NCI-H1105 (cell line): ENCODE results near the gene ATG13.
"Not testable (repeated sequence)": the region's sequence is repeated elsewhere in the genome, so short reads cannot be mapped to it uniquely, and the experiment has no call there.

Source experiments
- DNase-seq: peaks from one replicate; lab custom pipeline; 2025; lab: John Stamatoyannopoulos, UW

ATG13 gene

DNA sequence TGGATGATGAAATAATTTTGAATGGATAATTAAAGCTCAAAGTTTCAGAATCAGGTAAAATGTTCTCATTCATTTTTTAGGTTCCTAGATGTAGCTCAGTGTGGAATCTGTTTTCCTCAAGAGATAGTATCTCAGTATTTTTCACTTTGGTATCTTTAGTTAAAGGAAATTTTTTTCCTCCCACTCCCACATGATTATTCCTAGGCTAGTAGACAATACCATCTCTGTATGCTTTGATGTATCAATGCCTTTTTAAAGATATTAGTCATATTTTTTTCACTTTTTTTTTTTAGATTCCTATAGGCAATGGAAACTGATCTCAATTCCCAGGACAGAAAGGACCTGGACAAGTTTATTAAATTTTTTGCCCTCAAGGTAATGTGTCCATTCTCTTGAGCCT, 26.6 kb downstream of the ATG13 start:
- no peak for DNase-seq

DNA sequence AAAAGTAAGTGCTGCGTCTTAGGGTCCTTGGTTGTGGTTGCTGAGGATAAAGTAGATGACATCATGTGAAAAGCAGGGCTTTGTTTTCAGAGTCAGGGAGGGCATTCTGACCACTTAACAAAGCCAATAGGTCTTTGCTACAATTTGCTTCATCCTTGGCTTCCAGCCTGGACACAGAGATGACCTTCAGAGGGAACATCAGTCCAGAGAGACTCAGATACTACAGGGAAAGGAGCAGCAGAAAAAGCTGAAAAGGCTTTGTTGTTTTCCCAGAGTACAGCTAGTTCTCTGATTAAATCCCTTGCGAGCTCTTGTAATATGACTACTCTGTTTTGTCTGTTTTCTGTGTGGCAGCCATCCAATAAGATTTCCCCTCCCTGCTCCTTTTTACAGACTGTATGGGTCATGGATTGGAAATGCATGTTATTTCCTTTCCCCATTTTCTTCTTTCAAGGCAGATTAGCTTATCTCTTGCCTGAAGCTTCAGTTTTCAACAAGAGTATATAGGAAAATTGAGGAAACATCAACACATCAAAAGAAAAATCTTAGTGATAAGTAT, 31.9 kb downstream of the ATG13 start:
- no peak for DNase-seq

DNA sequence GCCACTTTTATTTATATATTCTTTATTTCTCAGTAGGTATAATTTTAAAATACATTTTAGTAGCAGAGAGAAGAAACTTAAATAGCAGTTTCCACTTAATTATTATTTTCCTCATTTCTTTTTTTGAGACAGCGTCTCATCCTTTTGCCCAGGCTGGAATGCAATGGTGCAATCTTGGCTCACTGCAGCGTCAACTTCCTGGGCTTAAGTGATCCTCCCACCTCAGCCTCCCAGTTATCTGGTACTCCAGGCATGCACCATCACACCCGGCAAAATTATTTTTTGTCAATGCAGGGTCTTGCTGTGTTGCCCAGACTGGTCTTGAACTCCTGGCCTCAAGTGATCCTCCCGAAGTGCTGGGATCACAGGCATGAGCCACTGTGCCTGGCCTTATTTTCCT, 38.3 kb downstream of the ATG13 start:
- no peak for DNase-seq

DNA sequence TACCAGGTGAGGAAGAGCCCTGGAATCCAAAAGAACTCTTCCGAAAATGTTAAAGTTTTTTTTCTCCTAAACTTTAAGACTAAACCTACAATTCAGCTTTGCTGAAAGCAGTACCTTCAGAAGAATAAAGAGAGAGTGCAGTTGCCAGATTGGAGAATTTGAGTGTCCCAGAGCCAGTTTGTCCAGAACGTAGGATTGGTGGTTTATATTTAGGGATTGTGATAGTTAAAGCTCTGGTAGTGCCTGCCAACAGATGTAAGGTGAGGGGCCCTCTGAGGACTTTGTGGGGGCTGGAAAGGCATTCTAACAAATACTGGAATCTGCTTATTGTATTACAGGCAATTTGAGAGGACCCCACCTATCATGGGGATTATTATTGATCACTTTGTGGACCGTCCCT, 39.8 kb downstream of the ATG13 start:
- DNase-seq = no peak

DNA sequence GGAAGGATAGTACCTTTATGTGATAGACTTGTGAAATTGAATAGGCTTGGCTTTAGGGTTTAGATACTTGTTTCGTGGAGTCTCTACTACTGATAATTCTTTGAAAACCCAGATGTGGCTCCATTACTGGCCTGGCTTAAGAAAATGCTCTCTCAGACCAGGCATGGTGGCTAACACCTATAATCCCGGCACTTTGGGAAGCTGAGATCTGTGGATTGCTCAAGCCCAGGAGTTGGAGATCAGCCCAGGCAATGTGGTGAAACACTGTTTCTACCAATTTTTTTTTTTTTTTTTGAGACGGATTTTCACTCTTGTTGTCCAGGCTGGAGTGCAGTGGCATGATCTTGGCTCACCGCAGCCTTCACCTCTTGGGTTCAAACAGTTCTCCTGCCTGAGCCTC, 40.9 kb downstream of the ATG13 start:
- no peak for DNase-seq

DNA sequence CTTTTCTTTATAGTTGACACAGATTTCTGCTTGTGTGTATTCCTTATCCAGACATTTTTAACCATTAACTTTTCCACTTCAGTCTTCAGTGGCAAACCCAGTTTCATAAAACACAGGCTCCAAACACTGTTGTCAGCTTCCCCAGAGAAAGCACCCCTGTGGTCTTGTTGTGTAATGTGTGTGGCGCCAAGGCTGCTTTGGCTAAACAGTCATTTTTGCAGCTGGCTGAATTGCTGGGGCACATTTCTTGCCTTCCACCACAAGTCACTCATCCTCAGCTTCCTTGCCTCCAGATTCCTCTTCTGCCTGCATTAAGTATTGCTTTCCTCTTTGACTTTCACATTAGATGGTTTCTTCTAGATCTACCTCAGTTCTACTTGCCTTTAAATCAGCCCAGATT, 42.6 kb downstream of the ATG13 start:
- DNase-seq = no peak

DNA sequence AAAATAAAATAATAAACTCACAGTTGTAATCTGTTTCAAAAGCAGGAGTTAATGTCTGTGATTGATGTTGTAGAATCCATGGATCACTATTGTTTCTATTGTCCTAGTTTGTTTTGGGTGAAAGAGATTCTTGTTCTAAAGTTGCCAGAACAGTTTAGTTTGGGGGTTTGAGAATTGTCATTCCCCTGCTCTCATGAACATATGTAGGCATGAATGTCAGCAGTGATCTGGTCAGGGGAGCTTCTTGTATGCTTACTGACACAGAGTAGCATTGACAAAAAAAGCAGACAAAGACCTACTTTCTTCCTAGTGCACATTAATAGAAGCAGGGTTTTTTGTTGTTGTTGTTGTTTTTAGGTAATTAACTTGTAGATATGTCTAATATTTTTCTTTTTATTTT, 44.5 kb downstream of the ATG13 start:
- no peak for DNase-seq

DNA sequence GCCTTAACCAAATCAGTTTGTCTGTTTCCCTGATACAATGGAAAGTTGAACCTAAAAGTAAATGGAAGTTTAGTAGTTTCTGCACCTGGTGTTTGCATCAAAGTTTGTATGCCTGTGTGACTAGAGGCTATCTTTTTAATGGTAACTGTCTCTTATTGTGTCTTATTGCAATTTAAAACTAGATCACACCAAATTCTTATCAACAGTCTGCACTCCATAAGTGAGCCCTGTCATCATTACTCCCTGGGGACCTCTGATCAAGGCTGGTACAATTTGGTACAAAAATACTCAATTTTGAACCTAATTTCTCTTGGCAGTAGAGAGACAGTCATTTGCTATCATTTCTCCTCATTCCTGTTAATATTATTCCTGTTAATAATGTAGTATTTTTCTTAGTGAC, 45.0 kb downstream of the ATG13 start:
- no peak for DNase-seq

DNA sequence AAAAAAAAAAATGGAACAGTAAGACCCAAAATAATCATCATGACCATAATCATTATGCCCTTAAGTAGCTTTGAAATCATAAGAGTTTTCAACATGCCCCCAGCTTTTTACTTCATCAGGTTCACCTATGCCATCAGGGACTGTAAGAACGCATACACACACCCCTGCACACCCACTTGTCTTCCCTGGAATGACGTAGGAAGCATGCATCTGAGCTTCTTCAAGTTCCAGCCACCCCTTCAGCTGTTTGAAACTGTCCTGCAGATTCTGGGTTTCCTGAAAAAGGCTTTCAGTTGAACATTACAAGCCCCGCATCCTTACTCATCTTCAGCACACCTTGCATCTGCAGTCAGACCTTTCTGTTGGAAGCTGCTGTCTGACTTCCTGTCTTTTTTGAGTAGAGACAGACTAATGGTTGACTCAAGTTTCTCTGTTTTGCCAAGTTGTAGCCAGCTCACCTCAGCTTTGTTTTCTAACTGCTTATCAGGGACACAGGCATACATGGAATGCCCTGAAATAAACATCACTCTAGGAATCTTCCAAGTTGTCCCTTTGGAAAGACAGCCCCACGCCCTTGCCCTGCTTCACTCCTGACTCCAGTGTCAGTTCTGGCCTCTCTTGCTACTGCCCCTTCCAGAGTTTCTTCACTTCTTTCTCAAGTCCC, 46.1 kb downstream of the ATG13 start:
- no peak for DNase-seq

DNA sequence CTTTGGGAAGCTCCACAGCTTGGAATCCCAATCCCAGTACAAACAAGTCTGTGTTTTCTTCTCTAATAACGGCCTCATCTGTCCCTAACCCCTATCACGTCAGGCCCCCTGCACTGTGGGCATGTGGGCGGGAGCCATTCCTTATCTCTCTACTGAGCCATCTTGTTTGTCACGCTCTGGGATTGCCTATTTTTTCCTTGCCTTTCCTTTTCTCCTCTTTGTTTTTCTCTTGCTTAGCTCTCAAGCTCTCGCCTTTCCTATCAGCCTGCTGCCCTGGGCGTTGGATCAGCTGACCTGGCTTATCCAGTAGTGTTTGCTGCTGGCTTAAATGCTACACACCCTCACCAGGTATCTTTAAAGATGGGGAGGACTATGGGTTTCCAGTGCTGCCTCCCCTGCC, 47.3 kb downstream of the ATG13 start:
- DNase-seq = no peak

DNA sequence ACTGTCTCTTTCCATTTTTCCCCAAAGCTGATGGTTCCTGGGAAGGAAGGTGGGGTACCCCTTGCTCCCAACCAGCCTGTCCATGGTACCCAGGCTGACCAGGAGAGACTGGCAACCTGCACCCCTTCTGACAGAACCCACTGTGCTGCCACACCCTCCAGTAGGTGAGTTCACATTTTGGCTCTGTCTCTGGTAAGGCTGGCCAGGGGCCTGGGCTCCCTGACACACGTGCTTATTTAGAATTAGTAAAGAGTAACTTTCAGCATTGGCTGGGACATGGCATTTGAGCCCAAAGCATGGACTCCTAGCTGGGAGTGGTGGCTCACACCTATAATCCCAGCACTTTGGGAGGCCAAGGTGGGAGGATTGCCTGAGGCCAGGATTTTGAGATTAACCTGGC, 48.0 kb downstream of the ATG13 start:
- DNase-seq = no peak

DNA sequence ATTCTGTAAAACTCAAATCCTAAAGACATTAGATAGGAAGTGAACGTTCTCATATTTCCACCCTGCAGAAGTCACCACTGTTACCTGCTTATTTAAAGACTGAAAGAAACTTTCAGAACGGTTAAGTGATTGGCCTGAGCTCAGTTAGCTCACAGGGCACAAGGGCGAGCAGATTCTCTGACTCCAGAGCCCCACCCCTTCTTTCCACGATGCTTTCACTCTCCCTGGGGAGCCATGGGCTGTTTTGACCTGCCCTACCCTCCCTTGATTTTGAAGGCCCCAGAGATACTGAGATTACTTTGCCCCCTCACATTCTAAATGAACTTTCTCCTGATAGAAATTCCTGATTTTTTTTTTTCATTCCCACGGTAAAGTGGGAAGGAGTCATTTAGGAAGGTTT, 49.2 kb downstream of the ATG13 start:
- no peak for DNase-seq

DNA sequence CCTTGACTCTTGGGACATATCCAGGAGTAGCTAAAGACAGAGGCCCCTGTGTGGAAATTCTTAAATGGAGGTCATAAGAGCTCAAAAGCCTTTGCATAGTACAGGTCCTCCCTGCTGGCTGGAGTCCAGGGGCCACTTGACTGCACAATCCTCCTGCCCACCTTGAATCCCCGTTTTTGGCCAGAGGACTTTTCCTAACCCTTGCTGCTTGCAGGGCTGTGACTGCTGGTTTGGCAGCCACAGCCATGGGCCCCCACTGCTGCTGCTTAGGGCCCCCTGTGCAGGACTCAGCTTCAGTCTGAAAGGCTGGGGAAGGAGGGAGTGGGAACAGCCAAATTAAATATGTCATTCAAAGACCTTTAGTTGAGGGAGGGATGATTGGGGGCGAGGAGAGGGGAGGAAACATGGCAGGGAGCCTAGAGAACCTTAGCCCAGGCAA, 49.7 kb downstream of the ATG13 start:
- DNase-seq = no peak

DNA sequence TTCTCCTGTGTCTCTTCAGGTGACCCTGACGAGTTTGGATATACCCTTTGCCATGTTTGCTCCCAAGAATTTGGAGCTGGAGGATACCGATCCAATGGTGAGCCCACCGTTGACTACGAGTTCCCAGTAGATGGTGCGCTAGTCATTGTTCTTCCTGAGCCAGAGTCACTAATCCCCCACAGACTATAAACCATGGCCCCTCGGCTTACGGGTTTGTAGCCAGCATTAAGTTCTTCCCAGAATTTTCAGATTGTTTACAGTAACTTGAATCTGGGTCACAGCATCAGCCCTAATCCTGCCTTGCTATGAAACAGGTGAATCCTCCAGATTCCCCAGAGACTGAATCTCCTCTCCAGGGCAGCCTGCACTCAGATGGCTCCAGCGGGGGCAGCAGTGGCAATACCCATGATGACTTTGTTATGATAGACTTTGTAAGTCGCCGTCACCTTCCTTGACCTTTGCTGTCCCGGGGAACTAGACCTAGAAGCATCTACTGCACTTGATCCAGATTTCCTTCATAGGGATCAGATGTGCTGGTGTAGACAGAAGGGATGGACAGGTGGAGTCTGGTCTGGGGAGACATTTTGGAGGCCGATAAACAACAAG, 51.2 kb downstream of the ATG13 start:
- no peak for DNase-seq

DNA sequence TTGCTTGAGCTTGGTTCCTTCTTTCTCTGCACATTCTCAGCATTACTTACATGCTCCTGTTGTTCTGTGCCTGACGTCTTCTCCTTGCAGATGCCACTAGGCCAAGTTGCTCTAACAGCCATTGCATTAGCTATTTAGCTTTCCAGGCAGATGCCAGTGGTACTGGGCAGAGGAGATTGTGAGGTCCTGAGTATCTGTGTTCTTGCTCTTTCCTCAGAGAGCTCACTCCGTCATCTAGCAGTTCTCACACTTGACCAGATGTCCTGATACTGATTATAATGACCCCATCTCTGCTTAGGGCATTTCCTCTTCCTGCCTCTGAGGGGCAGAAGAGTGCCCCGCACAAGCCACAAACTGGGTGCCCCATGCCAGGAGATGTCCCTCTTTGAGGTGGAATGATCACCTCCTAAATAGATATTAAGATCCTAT, 52.4 kb downstream of the ATG13 start:
- DNase-seq = no peak

DNA sequence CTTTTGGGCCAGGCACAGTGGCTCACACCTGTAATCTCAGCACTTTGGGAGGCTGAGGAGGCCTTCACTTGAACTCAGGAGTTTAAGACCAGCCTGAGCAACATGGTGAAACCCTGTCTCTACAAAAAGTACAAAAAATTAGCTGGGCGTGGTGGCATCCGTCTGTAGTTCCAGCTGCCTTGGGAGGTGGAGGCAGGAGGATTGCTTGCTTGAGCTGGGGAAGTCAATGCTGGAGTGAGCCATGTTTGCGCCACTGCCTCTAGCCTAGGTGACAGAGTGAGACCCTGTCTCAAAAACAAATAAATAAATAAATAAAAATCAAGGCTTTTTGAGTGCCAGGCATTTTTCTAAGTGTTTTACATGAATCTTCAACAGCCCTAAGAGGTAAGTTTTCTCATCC, 53.2 kb downstream of the ATG13 start:
- DNase-seq = not testable (repeated sequence)

DNA sequence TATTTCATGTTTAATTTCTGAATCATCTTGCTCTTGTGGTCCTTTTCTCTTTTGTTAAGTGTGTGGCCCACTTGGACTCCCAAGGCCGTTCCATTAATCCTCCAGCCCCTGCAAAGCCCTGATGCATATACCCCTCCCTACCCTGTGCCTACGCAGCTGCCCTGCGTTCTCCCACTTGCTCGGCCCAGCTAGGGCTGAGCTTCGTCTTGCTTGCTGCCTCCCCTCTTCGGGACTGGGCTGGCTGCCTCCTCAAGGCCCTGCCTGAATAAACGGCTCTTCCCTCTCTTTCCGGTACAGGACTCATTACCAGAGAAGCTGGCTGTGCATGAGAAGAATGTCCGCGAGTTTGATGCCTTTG, 54.6 kb downstream of the ATG13 start:
- no peak for DNase-seq

DNA sequence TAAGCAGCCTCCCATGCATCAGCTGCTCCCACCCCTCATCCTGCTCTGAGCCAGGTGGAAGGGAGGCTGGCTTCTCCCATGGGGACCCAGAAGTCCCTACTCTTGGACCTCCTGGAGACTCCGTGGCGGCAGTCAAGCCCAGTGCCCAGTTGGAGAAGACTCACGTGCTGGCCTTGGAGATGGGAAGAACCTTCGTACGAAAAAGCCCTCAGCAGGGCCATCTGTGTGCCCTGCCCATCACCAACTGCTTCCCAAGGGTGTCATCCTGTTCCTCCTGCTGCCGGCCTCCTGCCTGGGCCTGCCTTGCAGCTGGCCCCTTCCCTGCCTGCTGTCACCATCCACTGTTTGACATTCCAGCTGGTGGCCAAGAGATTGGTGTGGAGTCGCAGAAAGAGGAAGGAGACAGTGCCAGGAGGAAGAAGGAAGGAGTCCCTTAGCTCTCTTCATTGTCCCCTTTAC, 55.1 kb downstream of the ATG13 start:
- no peak for DNase-seq

DNA sequence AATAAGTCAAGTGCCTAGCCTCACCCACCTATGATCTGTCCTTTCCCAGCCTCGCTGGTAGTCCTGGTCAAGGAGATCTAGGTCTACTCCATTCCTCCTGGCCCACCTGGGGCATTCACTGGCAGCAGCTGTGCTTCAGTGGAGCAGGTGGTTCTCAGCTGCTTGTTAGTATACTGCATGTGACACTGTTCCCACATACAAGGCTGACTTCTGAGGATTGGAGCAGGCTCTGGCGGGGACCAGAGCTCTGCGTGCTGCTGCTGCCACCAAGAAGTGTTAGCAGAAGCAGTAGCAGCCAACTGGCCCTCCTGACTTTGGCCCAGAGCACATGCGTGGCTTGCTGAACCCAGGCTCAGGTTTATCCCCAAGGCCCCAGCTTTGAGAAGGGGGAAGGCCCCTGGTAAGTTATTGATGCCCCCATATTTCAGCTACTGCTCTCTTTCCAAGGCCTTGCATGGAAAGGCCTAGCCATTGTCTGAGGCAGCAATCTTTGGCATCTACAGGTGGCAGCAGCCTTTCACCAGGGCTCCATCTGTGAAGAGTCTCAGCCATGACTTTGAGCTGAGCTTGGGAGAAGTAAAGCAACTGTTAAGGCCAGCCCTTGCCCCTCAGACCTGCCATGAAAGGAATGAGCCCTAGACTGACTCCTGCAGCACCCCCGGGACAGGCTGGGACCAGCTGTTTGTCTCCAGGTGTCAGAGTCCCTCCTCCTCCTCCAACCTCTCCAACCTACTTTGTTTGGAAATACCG, 56.5 kb downstream of the ATG13 start:
- no peak for DNase-seq

DNA sequence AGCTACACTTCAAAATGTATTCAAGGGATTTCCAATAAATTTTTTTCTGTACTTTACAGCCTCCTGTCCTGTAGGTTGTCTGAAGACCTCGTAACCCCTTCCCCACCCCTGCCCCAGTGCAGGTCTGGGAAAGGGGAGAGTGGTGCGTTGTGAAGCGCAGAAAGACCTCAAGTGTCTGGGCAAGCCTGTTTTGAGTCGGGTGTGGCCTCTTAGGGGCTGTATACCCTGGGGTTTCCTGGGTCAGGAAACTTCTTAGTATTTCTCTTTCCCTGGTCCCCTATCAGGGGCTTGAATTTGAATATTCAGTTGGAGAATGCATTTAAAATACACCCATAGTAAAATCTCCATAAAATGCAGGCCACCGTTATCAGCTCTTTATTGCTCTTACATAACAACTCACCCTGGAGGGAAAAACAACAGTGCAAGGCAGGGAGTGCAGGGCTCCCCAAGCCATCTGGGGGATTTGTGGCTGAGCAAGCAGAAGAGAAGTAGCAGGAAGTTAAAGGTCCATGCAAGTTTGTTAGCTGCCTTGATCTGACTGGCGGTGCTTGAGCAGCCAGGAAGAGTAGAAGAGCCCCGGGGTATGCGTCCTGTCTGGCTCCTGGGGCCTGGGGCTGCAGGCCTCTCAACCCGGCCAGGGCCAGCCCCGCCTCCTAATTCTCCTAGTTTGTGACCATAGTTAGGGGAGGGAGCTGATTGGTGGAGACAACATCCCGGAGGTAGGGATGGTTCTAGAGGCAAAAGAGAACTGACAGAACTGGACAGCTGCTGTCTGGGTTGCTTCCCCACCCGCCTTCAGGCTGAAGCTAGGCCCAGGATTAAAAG, 57.3 kb downstream of the ATG13 start:
- no peak for DNase-seq

DNA sequence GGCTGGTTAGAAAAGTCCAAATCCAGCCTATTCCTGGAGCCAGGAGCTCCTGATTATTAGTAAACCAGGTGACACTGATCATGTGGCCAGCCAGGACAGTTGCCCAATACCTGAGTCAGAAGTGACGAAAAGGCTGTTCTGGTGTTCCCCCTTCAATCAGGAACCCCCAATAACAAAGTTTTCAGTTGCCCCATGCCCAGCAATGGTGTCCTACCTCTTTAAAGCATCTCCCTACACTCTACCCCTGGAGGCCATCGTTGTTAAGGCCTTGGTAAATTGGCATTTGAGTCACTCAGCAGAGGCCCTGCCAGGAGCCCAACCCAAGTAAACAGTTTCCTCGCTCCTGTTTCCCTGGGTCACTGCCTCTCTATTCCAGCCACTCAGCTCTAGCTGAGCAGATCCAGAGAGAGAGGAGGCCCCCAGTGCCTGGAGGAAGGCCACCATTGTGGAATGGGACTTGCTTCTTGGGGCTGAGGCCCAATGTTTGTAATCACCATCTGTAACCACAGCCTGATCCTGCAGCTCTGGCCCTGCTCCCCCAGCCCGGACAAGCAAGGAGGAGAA, 58.0 kb downstream of the ATG13 start:
- no peak for DNase-seq

DNA sequence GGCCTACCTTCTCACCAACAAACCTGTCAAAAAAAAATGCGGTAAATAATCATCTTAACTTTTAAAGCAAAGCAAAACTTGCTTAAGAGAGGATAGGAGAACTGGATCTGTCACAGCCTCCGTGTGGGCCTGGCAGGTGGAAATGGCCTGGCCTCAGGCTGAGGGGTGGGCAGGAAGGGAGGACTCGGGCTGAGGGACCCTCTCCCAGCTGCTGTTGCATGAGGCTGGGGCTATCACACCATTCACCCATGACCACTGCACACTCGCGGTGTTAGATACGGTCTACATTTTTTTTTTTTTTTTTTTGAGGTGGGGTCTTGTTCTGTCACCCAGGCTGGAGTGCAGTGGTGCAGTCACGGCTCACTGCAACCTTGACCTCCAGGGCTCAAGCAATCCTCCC, 58.6 kb downstream of the ATG13 start:
- no peak for DNase-seq
